NT2/D1 (cell line): ENCODE measurements around the gene KIF22.

Experiments
- YY1 ChIP-seq: IDR thresholded peaks from 2 replicates; pipeline ENCODE4 v1.6.1; 2011; ENCODE audit not compliant: insufficient read length, insufficient read depth
- ZNF274 ChIP-seq: IDR thresholded peaks from 2 replicates; pipeline ENCODE4 v1.6.1; 2011; ENCODE audit warnings: mild to moderate bottlenecking, low read depth, low read length

GRCh38 chr16:29784157-29784556 is 6.4 kb upstream of the KIF22 start:
- TF ChIP-seq YY1, result no peak
- no peak for TF ChIP-seq ZNF274
